Endothelial cell of umbilical vein (primary cell): Measurements from ENCODE around the gene RGS7. TPM values are rescaled to one million over a fixed set of nuclear protein-coding genes. Genes with fewer than 3 reads are reported as not detected.

Source experiments
- BruUV-seq: library from RNA; stranded (reverse); fragments of 400-500 nt; replicated peaks from 2 replicates; lab custom pipeline; 2021; lab: Mats Ljungman, UMichigan
- CTCF ChIA-PET: fragments of 300-600, 350-600 bp; sonication (Branson Sonifier 250); formaldehyde crosslinking; loops from one replicate; lab custom pipeline; 2021; ENCODE audit warnings: antibody characterized with exemption, inconsistent platforms; lab: Charles Lee
- POLR2A ChIA-PET: fragments of 300-600, 350-600 bp; sonication (Branson Sonifier 250); formaldehyde crosslinking; loops from one replicate; lab custom pipeline; 2021; ENCODE audit warnings: antibody characterized with exemption, inconsistent platforms; lab: Charles Lee
- DNase-seq: peaks from one replicate; pipeline ENCODE4 v3.0.0-alpha.2; 2011; ENCODE audit warnings: low read depth, low spot score
- FAIRE-seq: peaks from 2 replicates; lab custom pipeline; 2011; peaks lifted over from hg19 to GRCh38; lab: Jason Lieb, UNC
- H2AFZ ChIP-seq: 2 replicates; pipeline ENCODE4 v1.6.0; 2012; ENCODE audit warnings: low read depth, low read length, control low read depth, inconsistent platforms
- H3K27ac ChIP-seq: 2 replicates; pipeline ENCODE4 v1.5.1; 2011; ENCODE audit warnings: low read depth, mild to moderate bottlenecking, control low read depth, low read length, moderate library complexity; ENCODE audit not compliant: insufficient read depth
- H3K27me3 ChIP-seq, 2 experiments: 2 replicates each; pipeline versions ENCODE4 v1.6.0 to v1.6.1; 2011; ENCODE audit warnings: low read length in 2 of 2, mixed read lengths in 1 of 2; ENCODE audit not compliant: control insufficient read depth in 2 of 2, insufficient read depth in 2 of 2
- H3K36me3 ChIP-seq, 2 experiments: 2 replicates in 1 of 2; 3 replicates in 1 of 2; pipeline ENCODE4 v1.5.1; 2011; ENCODE audit warnings: low read length in 2 of 2, mild to moderate bottlenecking in 1 of 2, moderate library complexity in 1 of 2; ENCODE audit not compliant: control insufficient read depth in 2 of 2, insufficient read depth in 2 of 2; ENCODE audit errors: extremely low read depth in 1 of 2
- H3K4me1 ChIP-seq: 3 replicates; pipeline ENCODE4 v1.5.1; 2011; ENCODE audit warnings: mild to moderate bottlenecking, low read length; ENCODE audit not compliant: control insufficient read depth, insufficient read depth; ENCODE audit errors: extremely low read depth
- H3K4me2 ChIP-seq: 2 replicates; pipeline ENCODE4 v1.6.1; 2011; ENCODE audit warnings: low read length, control low read depth, mixed read lengths; ENCODE audit not compliant: insufficient read depth
- H3K4me3 ChIP-seq, 3 experiments: fragments of 200-600 bp in 1 of 3; sonication (generic), shearing (Covaris generic) in 1 of 3; replicated peaks in 1 of 3; 2 replicates each; pipeline ENCODE4 v1.5.1; 2011 to 2016; ENCODE audit warnings: control low read depth in 3 of 3, low read length in 3 of 3, mild to moderate bottlenecking in 2 of 3, inconsistent platforms in 1 of 3, low read depth in 1 of 3, moderate library complexity in 1 of 3; ENCODE audit not compliant: insufficient read depth in 1 of 3
- H3K79me2 ChIP-seq: 2 replicates; pipeline ENCODE4 v1.6.0; 2012; ENCODE audit warnings: low read length, inconsistent platforms; ENCODE audit not compliant: control insufficient read depth, insufficient read depth
- H3K9ac ChIP-seq: replicated peaks from 2 replicates; pipeline ENCODE3; 2011; ENCODE audit warnings: low read length, control low read depth; ENCODE audit not compliant: insufficient read depth; ENCODE audit errors: extremely low read depth
- H3K9me1 ChIP-seq: replicated peaks from 3 replicates; pipeline ENCODE4 v1.6.0; 2011; ENCODE audit warnings: mild to moderate bottlenecking, low read length; ENCODE audit not compliant: control insufficient read depth, insufficient read depth; ENCODE audit errors: extremely low read depth
- H3K9me3 ChIP-seq: replicated peaks from 2 replicates; pipeline ENCODE4 v1.5.1; 2012; ENCODE audit warnings: low read length, inconsistent platforms; ENCODE audit not compliant: control insufficient read depth, insufficient read depth
- H4K20me1 ChIP-seq: replicated peaks from 2 replicates; pipeline ENCODE3; 2011; ENCODE audit warnings: mild to moderate bottlenecking, low read length; ENCODE audit not compliant: control insufficient read depth, insufficient read depth; ENCODE audit errors: extremely low read depth
- CTCF ChIP-seq, 2 donors: IDR thresholded peaks; 1 replicate in 1 of 2; 2 replicates in 1 of 2; pipeline ENCODE4 v1.5.1; 2011; ENCODE audit warnings: low read length in 2 of 2, mild to moderate bottlenecking in 2 of 2, moderate library complexity in 2 of 2, control low read depth in 1 of 2, inconsistent platforms in 1 of 2, low read depth in 1 of 2; ENCODE audit not compliant: insufficient read depth in 1 of 2; ENCODE audit errors: extremely low read depth in 1 of 2
- EZH2 ChIP-seq: IDR thresholded peaks from 2 replicates; pipeline ENCODE4 v1.6.1; 2012; ENCODE audit warnings: borderline replicate concordance, low read depth, mild to moderate bottlenecking, moderate library complexity, low read length, inconsistent platforms; ENCODE audit not compliant: severe bottlenecking
- FOS ChIP-seq: IDR thresholded peaks from 2 replicates; pipeline ENCODE4 v1.6.1; 2011; ENCODE audit warnings: mild to moderate bottlenecking, low read length, moderate library complexity, borderline replicate concordance; ENCODE audit not compliant: insufficient read depth
- GATA2 ChIP-seq: IDR thresholded peaks from 2 replicates; pipeline ENCODE4 v1.7.0; 2011; ENCODE audit warnings: low read depth, mild to moderate bottlenecking, moderate library complexity, mixed read lengths, low read length; ENCODE audit not compliant: insufficient read length, insufficient read depth
- JUN ChIP-seq: IDR thresholded peaks from 2 replicates; pipeline ENCODE4 v1.6.1; 2011; ENCODE audit warnings: borderline replicate concordance, low read depth; ENCODE audit not compliant: insufficient read length, insufficient read depth
- MAX ChIP-seq: IDR thresholded peaks from 2 replicates; pipeline ENCODE4 v1.6.1; 2011; ENCODE audit not compliant: insufficient read depth, insufficient read length
- MYC ChIP-seq: IDR thresholded peaks from one replicate; pipeline ENCODE4 v1.6.1; 2011; ENCODE audit warnings: mild to moderate bottlenecking, low read depth, low read length
- dilution Hi-C: fragments of 300-500 bp; cut with MboI; formaldehyde crosslinking; loops from one replicate; pipeline ENCODE4 v1.15.0; 2019; ENCODE audit warnings: low sequenced_read_pairs; ENCODE audit not compliant: extremely low pct_ligation_motif_present
- intact Hi-C: fragments of 100-400 bp; cut with micrococcal nuclease; formaldehyde crosslinking; loops from one replicate; pipeline ENCODE4 v1.10.0; 2022
- polyA plus RNA-seq, 4 experiments: library from polyadenylated mRNA; depleted of rRNA in 3 of 4; stranded (reverse) in 3 of 4; unstranded in 1 of 4; fragments of >200 nt; gene quantifications; 2 replicates each; pipeline versions ENCODE4 v1.2.1 to v1.2.3, GENCODE V29; 2011 to 2012; ENCODE audit warnings: missing spikeins in 1 of 4
- total RNA-seq: library from RNA; stranded (reverse); gene quantifications from 2 replicates; pipeline ENCODE4 v1.2.3, GENCODE V29; 2021

The RGS7 gene
- total and polyA plus RNA-seq, 2 donors (not counting 3 experiments of a cell fraction or from before 2014, with no cell fraction given), result 0.43 to 0.44 TPM

- no peaks in the 10 kb centered on the region for H3K4me1 ChIP-seq
- no peak overlapping the region for H3K4me3 ChIP-seq
- CTCF ChIA-PET, result no interaction called here
- DNase-seq (no peak), FAIRE-seq (no peak)
- H3K79me2 ChIP-seq, result no peaks in the 10 kb centered on the region
- H4K20me1 ChIP-seq, result no peaks in the 10 kb centered on the region
- no peaks in the 10 kb centered on the region for H3K9me1 ChIP-seq
- POLR2A ChIA-PET, result no interaction called here
- H2AFZ ChIP-seq, result no peak overlapping the region
- no peak overlapping the region for H3K9ac ChIP-seq
- no peaks in the 10 kb centered on the region for H3K27me3 ChIP-seq
- intact Hi-C loops (no loop called here), dilution Hi-C loops (no loop called here)
- no peak overlapping the region for H3K27ac ChIP-seq
- BruUV-seq, result no TSS peak
- H3K36me3 ChIP-seq, result no peaks in the 10 kb centered on the region
- H3K4me2 ChIP-seq, result no peak overlapping the region
- no peaks in the 10 kb centered on the region for H3K9me3 ChIP-seq
- TF ChIP-seq GATA2, result no peak
- no peak for TF ChIP-seq EZH2
- no peak for TF ChIP-seq CTCF (IDR thresholded peaks at IDR 0.05; ENCODE audit: extremely low read depth in 1 of 2, insufficient read depth in 1 of 2, low read depth in 1 of 2, low read length in 2 of 2)
- no peak for TF ChIP-seq FOS
- TF ChIP-seq MYC, result no peak
- TF ChIP-seq JUN, result no peak
- TF ChIP-seq MAX, result no peak
Observed at GRCh38 chr1:240737766-240738265, 619.2 kb downstream of the RGS7 start.
